GM18519 (cell line): Measurements from ENCODE around the gene CCDC138.

Source experiments
- ATAC-seq: cut with Tn5 transposase; IDR thresholded peaks from one replicate; pipeline ENCODE4 v1.9.1; 2021; ENCODE audit warnings: mild to moderate bottlenecking, moderate library complexity; ENCODE audit not compliant: unreplicated experiment, low FRiP score

Gene CCDC138

DNA sequence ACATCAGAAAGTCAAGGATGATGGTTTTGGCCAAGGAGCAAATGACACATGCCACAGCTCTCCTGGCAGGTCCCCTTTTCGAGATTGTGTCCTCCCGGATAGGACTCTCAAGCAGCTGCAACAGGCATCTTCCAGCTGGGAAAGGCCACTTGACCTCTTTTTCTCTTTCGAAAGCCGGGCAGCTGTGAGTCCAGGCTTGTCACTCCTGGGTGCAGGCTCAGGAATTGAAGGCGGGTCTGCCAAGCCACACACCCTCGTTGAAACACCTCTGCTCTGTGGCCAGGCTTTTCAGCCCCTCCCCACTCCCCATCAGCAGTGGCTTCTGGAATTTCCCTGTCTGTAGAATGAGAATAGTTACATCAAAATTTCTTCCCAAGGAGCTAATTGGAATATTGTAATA, 98.0 kb downstream of the CCDC138 start:
- no peak for ATAC-seq

- ATAC-seq, result no peak
Measured at GRCh38 chr2:108889907-108890306, 103.3 kb downstream of the CCDC138 start.

DNA sequence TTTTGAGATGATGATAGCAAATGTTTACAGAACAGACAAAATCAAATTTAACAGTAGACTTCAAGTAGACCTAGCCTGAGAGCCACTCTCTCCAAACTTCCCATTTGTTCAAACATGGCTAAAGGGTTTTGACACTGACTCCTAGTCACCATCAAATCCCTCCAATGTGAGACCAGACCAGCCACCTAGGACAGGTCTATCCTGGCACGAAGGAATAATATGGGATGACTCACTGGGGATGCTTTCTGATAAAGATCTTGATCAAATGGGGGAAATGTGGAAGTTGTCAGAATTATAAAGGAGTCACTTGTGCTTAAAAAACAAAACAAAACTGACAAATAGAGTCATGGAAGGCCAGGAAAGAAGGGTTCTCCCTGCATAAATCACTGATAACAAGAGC, 106.7 kb downstream of the CCDC138 start:
- no peak for ATAC-seq

GRCh38 chr2:108894766-108895165, 108.2 kb downstream of the CCDC138 start:
- no peak for ATAC-seq

DNA sequence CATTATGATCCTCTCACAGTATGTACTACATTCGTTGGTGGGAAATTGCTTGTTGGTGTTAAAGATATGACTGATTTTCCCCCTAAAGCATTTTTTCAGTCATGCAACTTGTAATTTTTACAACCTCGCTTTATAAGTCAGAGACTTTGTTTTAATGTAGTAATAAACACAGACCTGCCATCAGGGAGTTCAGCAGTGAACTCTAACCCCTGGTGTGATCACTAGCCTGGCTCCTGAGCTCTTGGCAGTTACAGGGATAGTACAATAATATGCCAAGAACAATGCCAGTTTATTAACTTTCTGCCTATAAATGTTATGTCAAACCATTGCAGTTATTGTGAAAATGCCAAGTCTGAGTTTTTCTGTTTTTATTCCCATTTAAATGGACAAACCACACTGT, 108.6 kb downstream of the CCDC138 start:
- ATAC-seq, result no peak

- ATAC-seq, result no peak
Measured at GRCh38 chr2:108896741-108897140, 110.2 kb downstream of the CCDC138 start.

DNA sequence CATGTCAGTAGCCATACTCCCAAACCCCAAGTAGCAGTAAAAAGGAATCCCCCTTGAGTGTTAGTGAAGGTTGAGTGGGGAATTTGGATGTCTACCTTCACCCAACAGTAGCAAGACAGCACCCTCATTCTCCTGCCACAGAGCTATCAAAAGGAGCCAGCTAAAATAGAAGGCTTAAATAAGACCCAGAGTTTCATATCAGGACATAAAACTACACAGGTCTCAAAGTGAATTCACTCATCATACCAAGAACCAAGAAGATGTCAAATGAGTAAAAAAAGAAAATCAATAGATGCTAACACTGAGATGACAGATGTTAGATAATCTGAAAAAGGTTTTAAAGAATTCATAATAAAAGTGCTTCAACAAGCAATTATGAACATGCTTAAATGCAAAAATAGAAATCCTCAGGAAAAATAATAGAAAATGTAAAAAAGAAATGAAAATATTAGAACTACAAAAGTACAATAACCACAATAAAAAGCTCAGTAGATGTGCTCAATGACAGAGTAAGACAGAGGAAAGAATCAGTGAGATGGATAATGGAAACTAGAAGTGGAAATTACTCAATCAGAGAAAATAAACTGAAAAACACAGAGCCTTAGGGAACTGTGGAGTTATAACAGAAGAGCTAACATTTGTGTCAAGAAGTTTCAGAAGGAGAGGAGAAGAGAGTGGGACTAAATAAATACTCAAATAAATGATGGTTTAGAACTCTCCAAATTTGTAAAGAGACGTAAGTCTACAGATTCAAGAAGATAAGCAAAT, 111.9 kb downstream of the CCDC138 start:
- no peak for ATAC-seq

- ATAC-seq, result no peak
Measured at GRCh38 chr2:108904680-108905079, 118.1 kb downstream of the CCDC138 start.

- ATAC-seq, result no peak
Measured at GRCh38 chr2:108905176-108905575, 118.6 kb downstream of the CCDC138 start.

GRCh38 chr2:108905906-108906305, 119.3 kb downstream of the CCDC138 start:
- no peak for ATAC-seq

DNA sequence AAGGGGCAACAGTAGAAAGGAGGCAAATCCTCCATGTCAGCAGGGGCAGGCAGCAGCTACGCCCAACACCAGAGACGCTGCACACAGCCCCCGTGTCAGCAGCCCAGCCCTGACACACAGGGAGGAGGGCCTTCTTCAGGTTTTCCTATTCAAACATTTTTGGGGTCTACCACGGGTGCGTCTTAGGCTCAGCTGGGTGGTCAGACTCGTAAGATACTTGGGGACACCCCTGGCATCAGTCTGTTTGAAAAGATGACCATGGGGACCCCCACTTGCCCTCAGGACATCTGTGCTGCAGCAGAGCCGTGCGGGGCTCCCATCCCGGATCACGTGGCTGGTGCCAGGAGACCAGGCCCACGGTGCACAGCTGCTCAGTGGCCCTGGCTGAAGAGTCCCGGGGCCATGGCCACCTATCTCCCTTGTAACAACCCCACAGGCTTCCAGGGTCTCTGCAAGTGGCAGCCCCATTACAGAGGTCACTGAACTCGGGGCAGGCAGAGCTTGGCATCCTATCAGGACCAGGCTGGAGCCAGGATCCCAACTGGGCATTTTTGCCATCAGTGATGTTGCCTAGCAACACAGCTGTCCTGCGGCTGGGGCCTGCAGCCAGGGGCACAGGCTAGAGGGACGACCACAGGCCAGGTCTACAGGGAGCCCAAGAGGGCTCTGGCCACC, 120.0 kb downstream of the CCDC138 start:
- no peak for ATAC-seq

- no peak for ATAC-seq
Measured at GRCh38 chr2:108907822-108908712, 121.5 kb downstream of the CCDC138 start.

- no peak for ATAC-seq
Measured at GRCh38 chr2:108908713-108909070, 122.1 kb downstream of the CCDC138 start.

DNA sequence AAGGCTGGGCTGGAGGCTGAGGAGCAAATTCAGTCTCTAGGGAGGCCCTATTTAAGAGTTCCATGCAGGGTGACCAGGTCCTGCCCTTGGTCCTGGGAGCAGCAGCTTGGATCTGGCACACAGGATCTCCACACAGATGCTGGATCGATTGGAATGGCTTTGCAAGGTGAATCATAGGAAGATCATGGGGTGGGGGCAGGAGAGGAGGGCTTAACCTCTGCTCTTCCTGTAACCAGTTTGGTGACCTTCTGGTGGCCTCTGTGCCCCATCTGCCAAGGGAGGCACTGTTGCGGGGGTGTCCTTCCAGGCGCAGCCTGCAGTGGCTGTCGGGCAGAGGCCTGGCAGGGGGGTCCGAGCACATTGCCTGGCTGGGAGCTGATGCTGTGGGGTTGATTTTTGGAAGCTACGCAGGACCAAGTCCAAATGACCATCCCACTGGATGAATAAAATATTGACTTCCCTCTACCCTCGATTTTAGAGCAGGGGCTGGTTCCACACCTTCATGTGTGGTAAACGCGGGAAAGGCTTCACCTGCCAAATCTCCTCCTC, 122.8 kb downstream of the CCDC138 start:
- ATAC-seq, result no peak

DNA sequence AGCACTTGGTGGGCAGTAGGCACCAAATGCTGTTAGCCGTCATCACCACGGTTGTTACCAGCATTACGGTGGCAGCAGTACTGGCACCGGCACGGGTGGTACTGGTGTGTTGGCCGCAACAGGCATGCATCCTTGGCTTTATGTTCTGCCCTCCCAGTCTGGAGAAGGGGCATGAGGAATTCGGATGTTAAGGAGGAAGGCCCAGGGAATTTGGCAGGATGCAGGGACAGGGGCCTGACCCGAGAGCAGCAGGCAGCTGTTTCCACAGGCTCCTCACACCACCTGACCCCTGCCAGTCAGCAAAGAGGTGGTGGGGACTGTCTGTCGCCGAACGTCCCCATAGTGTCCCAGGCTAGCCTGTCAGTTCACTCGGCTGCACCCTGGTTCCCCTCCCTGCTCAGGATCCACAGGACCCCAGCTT, 123.5 kb downstream of the CCDC138 start:
- no peak for ATAC-seq

GRCh38 chr2:108910541-108911396, 124.2 kb downstream of the CCDC138 start:
- no peak for ATAC-seq

GRCh38 chr2:108911401-108911800, 124.8 kb downstream of the CCDC138 start:
- ATAC-seq, result no peak

- no peak for ATAC-seq
Measured at GRCh38 chr2:108911807-108912628, 125.4 kb downstream of the CCDC138 start.

- no peak for ATAC-seq
Measured at GRCh38 chr2:108912629-108912902, 126.0 kb downstream of the CCDC138 start.
